Stimulated activated CD8-positive, alpha-beta memory T cell treated with anti-CD3 and anti-CD28 coated beads, Interleukin-15, amount 100 ng/mL, for 48 hours (primary cell): ENCODE results near the gene SKA2.
A peak's percentile ranks its signal among the peaks of the same experiment; 100 is the strongest.
"Not testable (repeated sequence)": the region's sequence is repeated elsewhere in the genome, so short reads cannot be mapped to it uniquely, and the experiment has no call there.

ENCODE experiments used
- DNase-seq, 2 donors: peaks; one replicate each; pipeline ENCODE4 v3.0.0-alpha.2; 2020; ENCODE audit warnings: low read depth in 2 of 2

SKA2 gene

GRCh38 chr17:59151591-59151990, 3.4 kb downstream of the SKA2 start:
- DNase-seq = no peak

GRCh38 chr17:59151006-59151405, 4.0 kb downstream of the SKA2 start:
- no peak for DNase-seq

- no peak for DNase-seq
These were observed 5.0 kb downstream of the SKA2 start for GRCh38 chr17:59149841-59150511.

- no peak for DNase-seq
These were observed 5.9 kb downstream of the SKA2 start for GRCh38 chr17:59149051-59149450.

GRCh38 chr17:59145571-59146096, 9.4 kb downstream of the SKA2 start:
- no peak for DNase-seq

- no peak for DNase-seq
These were observed 13.1 kb downstream of the SKA2 start for GRCh38 chr17:59141860-59142259.

- no peak for DNase-seq
These were observed 15.0 kb downstream of the SKA2 start for GRCh38 chr17:59139939-59140338.

GRCh38 chr17:59138339-59138738, 16.6 kb downstream of the SKA2 start:
- not testable (repeated sequence) for DNase-seq

GRCh38 chr17:59131131-59131530, 23.9 kb downstream of the SKA2 start:
- DNase-seq = no peak

- DNase-seq = no peak
These were observed 25.2 kb downstream of the SKA2 start for GRCh38 chr17:59129814-59130213.

GRCh38 chr17:59126809-59127417, 28.1 kb downstream of the SKA2 start:
- DNase-seq = no peak

GRCh38 chr17:59124665-59125064, 30.3 kb downstream of the SKA2 start:
- no peak for DNase-seq

- no peak for DNase-seq
These were observed 33.0 kb downstream of the SKA2 start for GRCh38 chr17:59121901-59122480.

- no peak for DNase-seq
These were observed 39.5 kb downstream of the SKA2 start for GRCh38 chr17:59115474-59115873.

GRCh38 chr17:59111539-59111938, 43.4 kb downstream of the SKA2 start:
- DNase-seq = no peak

- no peak for DNase-seq
These were observed 44.0 kb downstream of the SKA2 start for GRCh38 chr17:59110973-59111372.

GRCh38 chr17:59108400-59109102, 46.4 kb downstream of the SKA2 start:
- DNase-seq = no peak

- DNase-seq = no peak
These were observed 47.7 kb downstream of the SKA2 start for GRCh38 chr17:59107306-59107670.

- peak; percentile 98 to 99 for DNase-seq
These were observed 48.3 kb downstream of the SKA2 start, which contains the start of gene TRIM37 for GRCh38 chr17:59106463-59107305. Gene TRIM37, minus strand, starts transcription at chr17:59106880. Its CDS starts 419 bp downstream, at chr17:59106461.

- peak; percentile 42 to 49 for DNase-seq
These were observed 49.0 kb downstream of the SKA2 start for GRCh38 chr17:59105852-59106462.

GRCh38 chr17:59101178-59101577, 53.8 kb downstream of the SKA2 start:
- DNase-seq = no peak
